ENCODE measurements around the gene SETDB2.

Gene SETDB2, protein sequence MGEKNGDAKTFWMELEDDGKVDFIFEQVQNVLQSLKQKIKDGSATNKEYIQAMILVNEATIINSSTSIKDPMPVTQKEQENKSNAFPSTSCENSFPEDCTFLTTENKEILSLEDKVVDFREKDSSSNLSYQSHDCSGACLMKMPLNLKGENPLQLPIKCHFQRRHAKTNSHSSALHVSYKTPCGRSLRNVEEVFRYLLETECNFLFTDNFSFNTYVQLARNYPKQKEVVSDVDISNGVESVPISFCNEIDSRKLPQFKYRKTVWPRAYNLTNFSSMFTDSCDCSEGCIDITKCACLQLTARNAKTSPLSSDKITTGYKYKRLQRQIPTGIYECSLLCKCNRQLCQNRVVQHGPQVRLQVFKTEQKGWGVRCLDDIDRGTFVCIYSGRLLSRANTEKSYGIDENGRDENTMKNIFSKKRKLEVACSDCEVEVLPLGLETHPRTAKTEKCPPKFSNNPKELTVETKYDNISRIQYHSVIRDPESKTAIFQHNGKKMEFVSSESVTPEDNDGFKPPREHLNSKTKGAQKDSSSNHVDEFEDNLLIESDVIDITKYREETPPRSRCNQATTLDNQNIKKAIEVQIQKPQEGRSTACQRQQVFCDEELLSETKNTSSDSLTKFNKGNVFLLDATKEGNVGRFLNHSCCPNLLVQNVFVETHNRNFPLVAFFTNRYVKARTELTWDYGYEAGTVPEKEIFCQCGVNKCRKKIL

DNA sequence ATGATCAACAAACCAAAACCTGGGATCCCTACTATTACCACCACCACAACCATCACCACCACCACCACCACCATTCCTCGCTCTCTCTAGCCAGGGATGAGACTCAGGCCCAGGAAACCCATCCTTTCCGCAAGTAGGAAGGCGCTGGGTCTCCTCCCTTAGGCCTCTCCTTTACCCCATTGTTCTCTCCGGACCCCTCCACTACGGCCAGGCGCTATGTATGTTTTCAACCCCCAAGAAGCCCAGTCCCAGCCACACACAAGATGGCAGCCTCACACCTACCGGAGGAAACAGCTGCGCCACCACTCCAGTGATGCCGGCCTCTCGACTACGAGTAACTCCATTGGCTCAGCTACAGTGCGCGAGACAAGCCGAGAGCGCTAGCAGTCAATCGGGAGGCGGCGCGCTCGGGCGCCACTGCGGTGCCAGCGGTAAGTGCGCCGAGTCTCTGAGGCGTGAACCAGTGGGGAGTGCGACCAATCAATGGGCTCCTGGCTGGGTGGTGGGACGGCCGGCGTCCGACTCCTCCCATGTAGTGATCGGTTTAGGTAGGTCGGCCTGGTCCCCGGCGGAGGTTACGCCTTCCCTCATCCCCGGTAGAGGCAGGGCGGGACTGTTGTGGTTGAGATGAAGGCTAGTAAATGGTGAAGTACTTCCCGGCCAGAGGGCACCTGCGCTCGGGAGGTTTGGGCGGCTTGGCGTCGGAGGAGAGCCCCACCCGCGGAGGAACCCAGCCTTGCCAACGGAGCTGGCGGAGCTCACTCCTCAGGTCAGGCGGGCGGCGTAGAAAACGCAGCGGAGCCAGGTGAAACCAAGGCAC, at the start of gene SETDB2, which contains the start of gene CAB39L:
Gene SETDB2, plus strand, starts transcription at position 571 of the 820 bp plus-strand sequence. CDS start 7,620 bp downstream, outside the sequence.
Gene CAB39L, minus strand, starts transcription at position 361 of the 820 bp plus-strand sequence. CDS start 61,154 bp downstream, outside the sequence.
- H3K27ac ChIP-seq, result peak within 1 kb of the TSS; percentile 88
- H3K4me3 ChIP-seq, result peak within 1 kb of the TSS; percentile 91
- peak; percentile 100 for DNase-seq (ENCODE audit: low spot score)
- TF ChIP-seq, protein P1, sequence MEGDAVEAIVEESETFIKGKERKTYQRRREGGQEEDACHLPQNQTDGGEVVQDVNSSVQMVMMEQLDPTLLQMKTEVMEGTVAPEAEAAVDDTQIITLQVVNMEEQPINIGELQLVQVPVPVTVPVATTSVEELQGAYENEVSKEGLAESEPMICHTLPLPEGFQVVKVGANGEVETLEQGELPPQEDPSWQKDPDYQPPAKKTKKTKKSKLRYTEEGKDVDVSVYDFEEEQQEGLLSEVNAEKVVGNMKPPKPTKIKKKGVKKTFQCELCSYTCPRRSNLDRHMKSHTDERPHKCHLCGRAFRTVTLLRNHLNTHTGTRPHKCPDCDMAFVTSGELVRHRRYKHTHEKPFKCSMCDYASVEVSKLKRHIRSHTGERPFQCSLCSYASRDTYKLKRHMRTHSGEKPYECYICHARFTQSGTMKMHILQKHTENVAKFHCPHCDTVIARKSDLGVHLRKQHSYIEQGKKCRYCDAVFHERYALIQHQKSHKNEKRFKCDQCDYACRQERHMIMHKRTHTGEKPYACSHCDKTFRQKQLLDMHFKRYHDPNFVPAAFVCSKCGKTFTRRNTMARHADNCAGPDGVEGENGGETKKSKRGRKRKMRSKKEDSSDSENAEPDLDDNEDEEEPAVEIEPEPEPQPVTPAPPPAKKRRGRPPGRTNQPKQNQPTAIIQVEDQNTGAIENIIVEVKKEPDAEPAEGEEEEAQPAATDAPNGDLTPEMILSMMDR (IDR thresholded peaks at IDR 0.05), result no peak

DNA sequence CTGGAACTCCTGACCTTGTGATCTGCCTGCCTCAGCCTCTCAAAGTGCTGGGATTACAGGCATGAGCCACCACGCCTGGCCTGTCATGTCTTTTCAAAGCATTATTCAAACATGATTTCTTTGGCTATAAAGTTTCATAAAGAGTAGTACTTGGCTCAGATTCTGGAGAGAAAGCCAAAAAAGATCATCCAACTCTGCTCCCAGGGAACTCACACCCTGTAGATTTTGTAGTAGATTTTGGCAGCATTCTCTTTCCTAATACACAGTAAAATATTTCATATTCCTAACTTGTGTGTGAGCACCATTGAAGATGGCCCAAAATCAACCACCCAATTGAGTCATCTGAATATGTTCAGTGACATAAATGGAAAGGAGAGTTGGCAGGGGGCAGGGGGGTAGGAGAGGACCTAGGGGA, 48.6 kb upstream of the SETDB2 start:
- Histone ChIP-seq H3K27ac (peak overlapping the region; percentile 66 to 89), H3K4me3 (peak overlapping the region; percentile 43)
- no peak for DNase-seq (ENCODE audit: low spot score)
- TF ChIP-seq, protein P1 (IDR thresholded peaks at IDR 0.05), result no peak

DNA sequence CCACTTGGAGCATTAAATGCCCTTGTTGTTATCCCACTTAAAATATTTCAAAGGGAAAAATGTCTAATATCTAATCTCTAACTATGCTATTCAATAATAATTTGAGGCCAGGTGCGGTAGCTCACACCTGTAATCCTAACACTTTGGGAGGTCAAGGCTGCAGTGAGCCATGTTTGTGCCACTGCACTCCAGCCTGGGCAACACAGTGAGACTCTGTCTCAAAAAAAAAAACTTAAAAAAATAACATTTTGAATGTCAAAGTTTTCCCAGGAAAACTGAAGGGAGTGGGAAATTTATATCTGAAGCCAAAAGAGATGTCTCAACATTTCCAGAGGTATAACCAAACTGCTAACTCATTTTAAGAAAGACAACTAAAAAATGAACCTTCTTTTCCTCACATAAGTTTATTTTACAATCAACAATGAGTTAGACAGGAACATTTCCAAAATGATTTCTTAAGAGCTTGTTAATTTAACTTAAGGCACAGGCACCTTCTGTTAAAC, 48.1 kb upstream of the SETDB2 start:
- peak overlapping the region; percentile 66 to 89 for H3K27ac ChIP-seq
- TF ChIP-seq, protein P1 (IDR thresholded peaks at IDR 0.05), result no peak
- DNase-seq (ENCODE audit: low spot score), result no peak
- H3K4me3 ChIP-seq, result peak overlapping the region; percentile 43

DNA sequence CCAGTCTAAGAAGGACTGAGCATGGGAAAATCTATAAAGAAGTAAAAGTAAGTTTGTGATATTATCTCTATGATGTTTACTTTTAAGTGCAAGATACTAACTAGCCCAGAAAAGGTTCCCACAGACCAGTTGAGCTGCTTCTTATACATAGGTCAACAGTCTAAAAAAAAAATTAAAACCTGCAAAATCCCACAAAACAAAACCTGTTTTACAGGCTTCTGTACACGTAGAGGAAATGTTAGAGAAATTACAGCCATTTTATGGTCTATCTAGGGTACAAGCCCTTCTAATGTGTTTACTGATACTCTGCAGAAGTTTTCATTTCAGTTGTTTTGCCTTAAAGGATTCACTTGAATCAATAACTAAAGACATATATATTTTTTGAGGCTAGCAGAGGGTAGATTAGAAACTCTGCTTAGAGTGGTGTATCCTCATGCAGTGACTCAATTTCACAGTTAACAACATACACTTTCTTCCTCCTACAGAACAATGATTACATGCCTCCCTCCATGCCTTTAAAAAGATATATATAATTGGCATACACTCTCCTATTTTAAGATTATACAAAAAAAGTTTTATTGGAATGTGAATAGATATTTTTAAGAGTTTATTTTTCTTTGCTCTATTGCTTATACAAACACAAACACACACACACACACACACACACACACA, 44.1 kb upstream of the SETDB2 start:
- DNase-seq (ENCODE audit: low spot score), result no peak
- Histone ChIP-seq H3K4me3 (peak overlapping the region; percentile 72), H3K27ac (peak overlapping the region; percentile 83)
- TF ChIP-seq, protein P1 (IDR thresholded peaks at IDR 0.05), result no peak

DNA sequence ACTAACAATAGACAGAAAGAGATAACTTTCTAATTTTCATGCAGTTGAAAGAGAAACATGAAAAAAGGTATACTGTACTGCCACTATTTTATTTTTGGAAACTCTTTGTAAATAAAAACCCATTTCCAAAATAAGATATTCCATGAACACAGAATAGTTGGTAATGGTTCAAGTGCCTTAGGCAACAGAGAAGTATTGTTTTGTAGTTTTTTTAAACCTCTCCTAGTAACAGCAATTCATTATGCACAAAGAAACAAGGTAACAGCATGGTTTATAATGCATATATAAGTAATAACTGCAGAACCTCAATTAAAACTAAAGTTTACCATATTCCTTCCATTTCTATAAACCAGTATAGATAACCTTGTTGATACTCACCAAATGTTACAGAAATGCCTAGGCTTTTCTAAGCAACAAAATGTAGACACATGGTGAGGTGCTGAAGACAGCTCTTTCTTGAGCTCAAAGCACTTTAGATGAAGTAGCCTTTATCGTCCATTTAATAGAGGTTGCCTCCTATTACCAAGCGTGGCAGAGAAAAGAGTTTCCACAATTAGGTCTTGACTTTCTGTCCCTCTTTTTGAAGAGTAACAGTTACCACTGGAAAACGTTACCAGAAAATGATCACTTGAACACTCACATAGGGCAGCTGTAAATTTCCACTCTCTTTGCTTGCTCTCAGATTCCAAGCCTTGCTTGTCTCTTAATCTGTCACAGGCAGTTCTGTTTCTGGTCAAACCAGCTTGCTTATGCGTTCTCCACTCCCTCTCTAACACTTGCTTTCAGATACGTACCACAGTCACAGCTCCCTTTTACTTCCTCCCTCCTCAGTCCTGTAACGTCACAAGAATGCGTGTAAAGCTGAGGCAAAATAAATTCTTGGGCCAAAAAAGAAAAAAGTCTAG, 43.1 kb upstream of the SETDB2 start:
- TF ChIP-seq, protein P1 (IDR thresholded peaks at IDR 0.05), result no peak
- DNase-seq (ENCODE audit: low spot score), result no peak
- H3K27ac ChIP-seq, result peak overlapping the region; percentile 83
- H3K4me3 ChIP-seq, result peak overlapping the region; percentile 72
